ENCODE measurements around the gene MYPOP.

DNA sequence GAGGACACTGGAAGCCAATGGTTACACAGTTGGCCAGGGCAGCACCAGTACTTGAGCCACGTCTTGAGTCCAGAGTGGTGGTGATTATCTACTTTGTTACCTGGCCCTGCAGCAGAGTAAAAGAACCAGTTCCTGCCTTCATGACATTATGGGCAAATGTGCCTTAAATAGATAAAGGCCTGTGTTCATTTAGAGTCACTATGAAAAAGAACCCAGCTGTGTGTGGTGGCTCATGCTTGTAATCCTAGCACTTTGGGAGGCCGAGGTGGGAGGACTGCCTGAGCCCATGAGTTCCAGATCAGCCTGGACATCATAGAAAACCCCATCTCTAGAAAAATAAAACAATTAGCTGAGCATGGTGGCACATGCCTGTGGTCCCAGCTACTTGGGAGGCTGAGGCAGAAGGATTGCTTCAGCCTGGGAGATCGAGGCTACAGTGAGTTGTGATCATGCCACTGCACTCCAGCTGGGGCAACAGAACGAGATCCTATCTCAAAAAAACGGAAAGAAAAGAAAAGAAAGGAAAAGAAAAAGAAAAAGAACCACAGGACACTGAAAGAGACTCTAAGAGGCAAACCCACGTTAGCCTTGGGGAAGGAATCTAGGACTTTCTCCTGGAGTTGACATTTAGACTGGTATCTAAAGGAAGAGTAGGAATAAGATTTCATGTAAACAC lies 13.1 kb downstream of the MYPOP start:
- TF ChIP-seq, protein P1, sequence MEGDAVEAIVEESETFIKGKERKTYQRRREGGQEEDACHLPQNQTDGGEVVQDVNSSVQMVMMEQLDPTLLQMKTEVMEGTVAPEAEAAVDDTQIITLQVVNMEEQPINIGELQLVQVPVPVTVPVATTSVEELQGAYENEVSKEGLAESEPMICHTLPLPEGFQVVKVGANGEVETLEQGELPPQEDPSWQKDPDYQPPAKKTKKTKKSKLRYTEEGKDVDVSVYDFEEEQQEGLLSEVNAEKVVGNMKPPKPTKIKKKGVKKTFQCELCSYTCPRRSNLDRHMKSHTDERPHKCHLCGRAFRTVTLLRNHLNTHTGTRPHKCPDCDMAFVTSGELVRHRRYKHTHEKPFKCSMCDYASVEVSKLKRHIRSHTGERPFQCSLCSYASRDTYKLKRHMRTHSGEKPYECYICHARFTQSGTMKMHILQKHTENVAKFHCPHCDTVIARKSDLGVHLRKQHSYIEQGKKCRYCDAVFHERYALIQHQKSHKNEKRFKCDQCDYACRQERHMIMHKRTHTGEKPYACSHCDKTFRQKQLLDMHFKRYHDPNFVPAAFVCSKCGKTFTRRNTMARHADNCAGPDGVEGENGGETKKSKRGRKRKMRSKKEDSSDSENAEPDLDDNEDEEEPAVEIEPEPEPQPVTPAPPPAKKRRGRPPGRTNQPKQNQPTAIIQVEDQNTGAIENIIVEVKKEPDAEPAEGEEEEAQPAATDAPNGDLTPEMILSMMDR (IDR thresholded peaks at IDR 0.05; ENCODE audit: insufficient read depth, low read length): no peak
- TF ChIP-seq POLR2AphosphoS5 (IDR thresholded peaks at IDR 0.05; ENCODE audit: low read depth): no peak
- no peak for TF ChIP-seq GABPA (IDR thresholded peaks at IDR 0.05; ENCODE audit: low read depth)
- TF ChIP-seq, protein P2, sequence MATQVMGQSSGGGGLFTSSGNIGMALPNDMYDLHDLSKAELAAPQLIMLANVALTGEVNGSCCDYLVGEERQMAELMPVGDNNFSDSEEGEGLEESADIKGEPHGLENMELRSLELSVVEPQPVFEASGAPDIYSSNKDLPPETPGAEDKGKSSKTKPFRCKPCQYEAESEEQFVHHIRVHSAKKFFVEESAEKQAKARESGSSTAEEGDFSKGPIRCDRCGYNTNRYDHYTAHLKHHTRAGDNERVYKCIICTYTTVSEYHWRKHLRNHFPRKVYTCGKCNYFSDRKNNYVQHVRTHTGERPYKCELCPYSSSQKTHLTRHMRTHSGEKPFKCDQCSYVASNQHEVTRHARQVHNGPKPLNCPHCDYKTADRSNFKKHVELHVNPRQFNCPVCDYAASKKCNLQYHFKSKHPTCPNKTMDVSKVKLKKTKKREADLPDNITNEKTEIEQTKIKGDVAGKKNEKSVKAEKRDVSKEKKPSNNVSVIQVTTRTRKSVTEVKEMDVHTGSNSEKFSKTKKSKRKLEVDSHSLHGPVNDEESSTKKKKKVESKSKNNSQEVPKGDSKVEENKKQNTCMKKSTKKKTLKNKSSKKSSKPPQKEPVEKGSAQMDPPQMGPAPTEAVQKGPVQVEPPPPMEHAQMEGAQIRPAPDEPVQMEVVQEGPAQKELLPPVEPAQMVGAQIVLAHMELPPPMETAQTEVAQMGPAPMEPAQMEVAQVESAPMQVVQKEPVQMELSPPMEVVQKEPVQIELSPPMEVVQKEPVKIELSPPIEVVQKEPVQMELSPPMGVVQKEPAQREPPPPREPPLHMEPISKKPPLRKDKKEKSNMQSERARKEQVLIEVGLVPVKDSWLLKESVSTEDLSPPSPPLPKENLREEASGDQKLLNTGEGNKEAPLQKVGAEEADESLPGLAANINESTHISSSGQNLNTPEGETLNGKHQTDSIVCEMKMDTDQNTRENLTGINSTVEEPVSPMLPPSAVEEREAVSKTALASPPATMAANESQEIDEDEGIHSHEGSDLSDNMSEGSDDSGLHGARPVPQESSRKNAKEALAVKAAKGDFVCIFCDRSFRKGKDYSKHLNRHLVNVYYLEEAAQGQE (IDR thresholded peaks at IDR 0.05; ENCODE audit: insufficient replicate concordance, low read depth): no peak
